AML-193 (cell line): ENCODE measurements around the gene ADAMTS7.
"Not testable (repeated sequence)": the region's sequence is repeated elsewhere in the genome, so short reads cannot be mapped to it uniquely, and the experiment has no call there.

ENCODE experiments used
- DNase-seq, 2 experiments: peaks; one replicate each; lab custom pipeline; 2025; lab: John Stamatoyannopoulos, UW

Gene ADAMTS7, protein sequence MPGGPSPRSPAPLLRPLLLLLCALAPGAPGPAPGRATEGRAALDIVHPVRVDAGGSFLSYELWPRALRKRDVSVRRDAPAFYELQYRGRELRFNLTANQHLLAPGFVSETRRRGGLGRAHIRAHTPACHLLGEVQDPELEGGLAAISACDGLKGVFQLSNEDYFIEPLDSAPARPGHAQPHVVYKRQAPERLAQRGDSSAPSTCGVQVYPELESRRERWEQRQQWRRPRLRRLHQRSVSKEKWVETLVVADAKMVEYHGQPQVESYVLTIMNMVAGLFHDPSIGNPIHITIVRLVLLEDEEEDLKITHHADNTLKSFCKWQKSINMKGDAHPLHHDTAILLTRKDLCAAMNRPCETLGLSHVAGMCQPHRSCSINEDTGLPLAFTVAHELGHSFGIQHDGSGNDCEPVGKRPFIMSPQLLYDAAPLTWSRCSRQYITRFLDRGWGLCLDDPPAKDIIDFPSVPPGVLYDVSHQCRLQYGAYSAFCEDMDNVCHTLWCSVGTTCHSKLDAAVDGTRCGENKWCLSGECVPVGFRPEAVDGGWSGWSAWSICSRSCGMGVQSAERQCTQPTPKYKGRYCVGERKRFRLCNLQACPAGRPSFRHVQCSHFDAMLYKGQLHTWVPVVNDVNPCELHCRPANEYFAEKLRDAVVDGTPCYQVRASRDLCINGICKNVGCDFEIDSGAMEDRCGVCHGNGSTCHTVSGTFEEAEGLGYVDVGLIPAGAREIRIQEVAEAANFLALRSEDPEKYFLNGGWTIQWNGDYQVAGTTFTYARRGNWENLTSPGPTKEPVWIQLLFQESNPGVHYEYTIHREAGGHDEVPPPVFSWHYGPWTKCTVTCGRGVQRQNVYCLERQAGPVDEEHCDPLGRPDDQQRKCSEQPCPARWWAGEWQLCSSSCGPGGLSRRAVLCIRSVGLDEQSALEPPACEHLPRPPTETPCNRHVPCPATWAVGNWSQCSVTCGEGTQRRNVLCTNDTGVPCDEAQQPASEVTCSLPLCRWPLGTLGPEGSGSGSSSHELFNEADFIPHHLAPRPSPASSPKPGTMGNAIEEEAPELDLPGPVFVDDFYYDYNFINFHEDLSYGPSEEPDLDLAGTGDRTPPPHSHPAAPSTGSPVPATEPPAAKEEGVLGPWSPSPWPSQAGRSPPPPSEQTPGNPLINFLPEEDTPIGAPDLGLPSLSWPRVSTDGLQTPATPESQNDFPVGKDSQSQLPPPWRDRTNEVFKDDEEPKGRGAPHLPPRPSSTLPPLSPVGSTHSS (N-terminal part only)

DNA sequence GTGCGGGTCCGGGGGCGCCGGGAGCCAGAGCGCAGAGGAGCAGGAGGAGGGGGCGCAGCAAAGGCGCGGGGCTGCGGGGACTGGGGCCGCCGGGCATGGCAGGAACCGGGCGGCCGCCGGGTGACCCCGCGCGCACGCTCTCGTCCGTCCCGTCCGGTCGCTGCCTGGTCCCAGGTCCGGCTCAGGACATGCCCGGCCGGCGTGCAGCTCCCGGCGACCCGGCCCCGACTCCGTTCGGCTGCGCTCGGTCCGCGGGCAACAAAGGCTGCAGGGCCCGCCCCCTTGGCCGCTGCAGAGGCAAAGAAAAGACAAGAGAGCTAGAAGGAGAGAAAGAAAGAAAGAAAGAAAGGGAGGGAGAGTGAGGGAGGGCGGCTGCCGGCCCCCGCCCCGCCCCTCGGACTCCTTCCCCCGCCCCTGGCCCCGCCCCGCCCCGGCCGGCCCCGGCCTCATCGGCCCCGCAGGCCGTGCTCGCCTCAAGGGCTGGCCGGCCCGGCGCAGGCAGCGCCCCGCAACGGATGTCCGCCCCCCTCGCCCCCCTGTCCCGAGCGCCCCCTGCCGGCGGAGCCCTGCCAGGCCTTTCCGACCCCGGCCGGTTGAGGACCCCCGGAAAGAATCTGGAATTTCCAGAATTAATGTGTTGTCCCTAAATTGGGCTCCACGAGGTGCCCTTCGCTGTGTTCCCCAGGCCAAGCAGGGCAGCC, at the start of gene ADAMTS7:
Gene ADAMTS7, minus strand, starts transcription at position 341 of the 701 bp plus-strand sequence. Its CDS starts 244 bp downstream, at position 97.
- DNase-seq = no peak

- peak; percentile 66 to 70 for DNase-seq
Observed at GRCh38 chr15:78859971-78860719, 48.9 kb upstream of the ADAMTS7 start.

GRCh38 chr15:78855746-78856145, 44.5 kb upstream of the ADAMTS7 start:
- no peak for DNase-seq

- no peak for DNase-seq
Observed at GRCh38 chr15:78854833-78855372, 43.6 kb upstream of the ADAMTS7 start.

DNA sequence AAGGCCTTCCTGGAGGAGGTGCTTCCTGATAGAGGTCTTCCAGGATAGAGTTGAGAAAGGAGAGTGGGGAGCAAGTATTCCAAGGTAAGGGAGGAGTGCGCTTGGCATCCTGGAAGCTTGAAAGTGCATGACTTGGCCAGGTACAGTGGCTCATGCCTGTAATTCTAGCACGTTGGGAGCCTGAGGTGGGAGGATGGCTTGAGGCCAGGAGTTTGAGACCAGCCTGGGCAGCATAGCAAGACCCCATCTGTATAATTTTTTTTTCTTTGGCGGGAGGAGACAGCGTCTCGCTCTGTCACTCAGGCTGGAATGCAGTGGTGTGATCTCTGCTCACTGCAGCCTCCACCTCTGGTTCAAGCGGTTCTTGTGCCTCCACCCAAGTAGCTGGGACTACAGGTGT, 42.2 kb upstream of the ADAMTS7 start:
- no peak for DNase-seq

DNA sequence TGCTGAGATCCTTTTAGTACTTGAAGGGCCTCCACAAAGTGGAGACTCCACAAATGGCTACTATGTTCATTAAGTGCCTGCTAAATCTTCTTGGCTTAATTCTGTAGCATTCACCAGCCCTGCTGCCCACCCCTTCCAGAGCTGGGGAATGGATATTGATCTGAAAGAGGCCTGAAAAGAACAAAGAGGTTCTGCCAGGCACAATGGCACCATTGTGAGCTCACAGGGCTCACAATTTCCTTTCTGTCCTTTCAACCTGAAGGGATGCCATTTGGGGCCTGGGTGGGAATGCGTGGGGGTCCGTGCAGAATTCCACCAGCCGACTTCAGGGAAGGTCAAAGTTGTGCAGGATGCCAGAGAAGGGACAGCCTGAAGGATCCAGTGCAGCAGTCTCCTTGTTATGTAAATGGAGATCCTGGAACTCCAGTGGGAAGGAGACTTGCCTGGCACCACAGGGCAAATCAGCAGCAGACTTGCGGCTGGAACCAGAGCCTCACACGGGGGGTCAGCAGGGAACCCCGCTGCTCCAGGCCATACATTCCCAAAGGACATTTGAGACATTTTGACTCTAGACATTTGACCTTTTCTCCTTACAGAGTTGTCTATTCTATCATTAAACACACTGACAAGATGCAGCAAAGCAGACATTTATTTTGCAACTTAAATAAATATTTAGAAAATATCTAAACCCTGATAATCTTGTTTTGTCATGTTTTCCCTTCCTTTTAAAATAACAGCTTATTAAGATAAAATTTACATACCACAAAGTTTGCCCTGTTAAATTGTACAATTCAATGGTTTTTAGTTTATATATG, 39.9 kb upstream of the ADAMTS7 start:
- no peak for DNase-seq

GRCh38 chr15:78850352-78850751, 39.1 kb upstream of the ADAMTS7 start:
- no peak for DNase-seq

- not testable (repeated sequence) for DNase-seq
Observed at GRCh38 chr15:78847387-78847906, 36.2 kb upstream of the ADAMTS7 start.

DNA sequence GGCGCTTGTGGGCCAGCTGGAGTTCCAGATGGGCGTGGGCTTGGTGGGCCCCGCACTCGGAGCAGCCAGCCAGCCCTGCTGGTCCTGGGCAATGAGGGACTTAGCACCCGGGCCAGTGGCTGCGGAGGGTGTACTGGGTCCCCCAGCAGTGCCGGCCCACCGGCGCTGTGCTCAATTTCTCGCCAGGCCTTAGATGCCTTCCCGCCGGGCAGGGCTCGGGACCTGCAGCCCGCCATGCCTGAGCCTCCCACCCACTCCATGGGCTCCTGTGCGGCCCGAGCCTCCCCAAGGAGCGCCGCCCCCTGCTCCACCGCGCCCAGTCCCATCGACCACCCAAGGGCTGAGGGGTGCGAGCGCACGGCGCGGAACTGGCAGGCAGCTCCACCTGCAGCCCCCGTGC, 35.6 kb upstream of the ADAMTS7 start:
- DNase-seq = not testable (repeated sequence)

DNA sequence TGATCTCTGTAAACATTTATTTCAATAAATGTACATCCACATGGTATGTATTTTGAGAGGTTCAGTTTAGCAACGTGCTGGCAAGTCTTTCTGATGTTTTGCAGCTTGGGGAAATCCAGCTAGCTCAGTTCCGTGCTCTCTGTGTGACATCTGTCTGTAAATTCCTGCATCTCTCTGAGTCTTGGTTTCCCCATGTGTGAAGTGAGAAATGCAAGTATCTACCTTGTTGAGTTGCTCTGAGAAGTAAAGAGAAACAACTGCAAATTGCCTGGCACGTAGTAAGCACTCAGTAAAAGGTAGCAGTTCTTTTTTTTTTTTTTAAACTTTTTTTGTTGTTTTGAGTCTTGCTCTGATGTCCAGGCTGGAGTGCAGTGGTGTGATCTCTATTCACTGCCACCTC, 31.3 kb upstream of the ADAMTS7 start:
- DNase-seq = no peak

DNA sequence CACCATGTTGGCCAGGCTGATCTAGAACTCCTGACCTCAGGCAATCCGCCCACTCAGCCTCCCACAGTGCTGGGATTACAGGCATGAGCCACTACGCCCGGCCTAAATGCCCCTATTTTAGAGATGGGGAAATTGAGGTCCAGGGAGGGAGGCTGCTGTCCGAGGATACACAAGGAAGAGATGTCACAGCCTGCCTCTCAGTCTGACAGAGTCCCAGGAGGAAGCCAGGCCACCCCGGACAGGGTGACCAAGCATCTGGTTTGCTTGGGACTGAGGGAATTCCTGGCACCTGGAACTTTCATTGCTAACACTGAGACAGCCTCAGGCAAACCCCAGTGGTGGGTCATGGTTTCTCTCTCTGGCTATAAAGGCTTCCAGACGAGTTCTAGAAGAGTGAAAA, 30.6 kb upstream of the ADAMTS7 start:
- DNase-seq = no peak

DNA sequence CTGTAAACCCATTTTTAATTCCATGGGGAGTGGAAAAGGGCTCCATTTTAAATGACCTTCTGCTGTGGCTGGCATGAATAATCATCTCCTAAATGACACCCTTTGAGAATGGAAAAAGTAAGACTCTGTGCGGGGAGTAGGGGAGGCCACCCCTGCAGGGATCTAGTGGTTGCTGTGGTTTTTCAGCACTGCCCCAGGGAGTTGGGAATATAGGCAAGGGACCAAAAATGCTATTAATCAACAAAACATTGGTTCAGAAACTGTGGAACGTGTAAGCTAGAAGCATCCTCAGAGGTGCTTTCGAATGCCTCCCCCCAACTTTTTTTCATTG, 30.1 kb upstream of the ADAMTS7 start:
- no peak for DNase-seq

DNA sequence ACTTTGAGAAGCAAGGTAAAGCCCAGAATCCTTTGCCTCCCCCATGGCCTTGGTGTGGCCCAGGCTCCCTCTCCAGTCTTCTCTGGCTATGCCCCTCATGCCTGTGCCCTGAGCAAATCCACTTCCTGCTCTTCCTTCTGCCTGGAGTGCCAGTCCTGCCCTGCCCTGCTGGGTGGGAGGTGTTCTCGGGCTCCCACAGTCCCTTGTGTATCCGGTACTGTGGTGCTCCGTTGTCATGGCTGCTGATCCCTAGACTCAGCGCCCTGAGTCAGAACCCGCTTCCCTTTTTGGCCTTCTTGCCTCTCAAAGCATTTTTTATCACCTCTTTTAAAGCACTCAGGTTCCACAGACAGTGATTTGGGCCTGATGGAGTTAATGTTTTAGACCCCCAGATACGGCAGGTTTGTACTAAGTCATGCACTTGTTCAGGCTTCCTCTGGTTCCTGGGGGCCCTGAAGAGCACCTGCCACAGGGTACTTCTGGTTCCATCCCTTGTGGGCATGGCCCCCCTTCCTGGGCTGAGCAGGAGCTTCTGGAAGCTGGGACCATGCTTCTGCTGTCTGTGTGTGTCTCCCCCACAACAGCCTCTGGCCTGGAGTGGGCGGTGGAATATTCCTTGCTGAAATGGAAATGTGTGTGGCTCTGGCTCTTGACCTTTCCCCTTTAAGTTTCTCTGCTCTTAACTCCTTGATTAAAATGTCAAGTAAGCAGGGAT, 29.6 kb upstream of the ADAMTS7 start:
- no peak for DNase-seq

GRCh38 chr15:78839151-78839550, 27.9 kb upstream of the ADAMTS7 start:
- DNase-seq = not testable (repeated sequence)

GRCh38 chr15:78838489-78838888, 27.2 kb upstream of the ADAMTS7 start:
- DNase-seq = no peak

DNA sequence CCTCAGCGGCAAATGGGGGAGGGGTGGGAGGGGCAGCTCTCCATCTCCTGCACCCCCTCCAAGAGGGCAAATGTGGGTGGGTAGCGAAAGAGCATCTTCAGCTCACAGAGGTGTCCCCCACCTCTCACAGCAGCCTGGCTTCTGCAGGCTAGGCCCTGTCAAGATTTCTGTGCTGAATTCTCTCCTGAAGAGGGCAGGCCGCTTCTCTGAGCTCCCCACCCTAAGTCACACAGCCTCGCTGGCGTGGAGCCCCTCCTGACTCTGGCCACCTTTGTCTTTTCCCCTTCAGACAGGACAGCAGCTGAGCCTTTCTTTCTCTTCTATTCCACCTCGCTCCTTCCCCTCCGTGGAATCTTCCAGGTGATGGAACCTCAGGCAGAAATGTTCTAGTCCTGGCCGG, 26.3 kb upstream of the ADAMTS7 start:
- DNase-seq = no peak

- no peak for DNase-seq
Observed at GRCh38 chr15:78837131-78837530, 25.9 kb upstream of the ADAMTS7 start.

DNA sequence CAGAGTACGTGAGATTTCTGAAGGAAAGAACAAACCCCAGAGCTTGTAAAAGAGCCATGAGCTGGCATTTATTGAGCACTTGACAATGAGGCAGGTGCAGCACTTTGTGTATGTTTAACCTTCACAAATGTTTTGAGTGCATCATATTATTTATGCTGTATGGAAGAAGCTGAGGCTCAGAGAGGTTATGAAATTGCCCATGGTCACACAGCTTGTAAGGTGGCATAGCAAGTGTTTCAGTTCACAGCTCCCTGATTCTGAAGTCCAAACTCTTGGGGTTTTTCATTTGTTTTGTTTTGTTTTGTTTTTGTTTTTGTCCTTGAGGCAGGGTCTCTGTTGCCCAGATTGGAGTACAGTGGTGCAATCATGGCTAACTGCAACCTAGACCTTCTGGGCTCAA, 25.1 kb upstream of the ADAMTS7 start:
- no peak for DNase-seq
